K562 (cell line): ENCODE measurements around the gene SLX4IP. TPM values are rescaled to one million over a fixed set of nuclear protein-coding genes. Genes with fewer than 3 reads are reported as not detected.

Experiments used
- ATAC-seq: fragments of 200-7000 bp; cut with Tn5 transposase; 3 replicates; pipeline ENCODE4 v1.9.1; 2020; ENCODE audit warnings: moderate library complexity
- BruUV-seq: library from RNA; stranded (reverse); fragments of 400-500 nt; replicated peaks from 2 replicates; lab custom pipeline; 2021; lab: Mats Ljungman, UMichigan
- CTCF ChIA-PET: fragments of 300-600 bp; formaldehyde crosslinking; extraction: SDS; loops from one replicate; lab custom pipeline; 2021; ENCODE audit warnings: low intra/inter-chr PET ratio; lab: Yijun Ruan, JAX
- POLR2A ChIA-PET: fragments of 300-600, 350-650 bp; sonication (Branson Sonifier 250); formaldehyde crosslinking; extraction: SDS; loops from one replicate; lab custom pipeline; 2021; ENCODE audit warnings: antibody characterized with exemption, inconsistent platforms; lab: Yijun Ruan, JAX
- DNase-seq, 4 experiments: peaks; one replicate each; pipeline versions ENCODE4 v3.0.0 to v3.0.0-alpha.2; 2011 to 2018; ENCODE audit warnings: low spot score in 3 of 4, mixed read lengths in 3 of 4; ENCODE audit errors: extremely low read depth in 1 of 4
- FAIRE-seq: peaks from 2 replicates; lab custom pipeline; 2011; peaks lifted over from hg19 to GRCh38; lab: Jason Lieb, UNC
- H2AFZ ChIP-seq: 2 replicates; pipeline ENCODE4 v1.6.0; 2011; ENCODE audit warnings: low read depth, low read length, control low read depth, inconsistent platforms
- H3K27ac ChIP-seq: fragments of 200-600 bp; 3 replicates; pipeline ENCODE4 v1.8.0; 2011; ENCODE audit warnings: low read depth, mild to moderate bottlenecking, control low read depth, inconsistent platforms, low read length, moderate library complexity, mixed read lengths; ENCODE audit errors: extremely low read depth
- H3K27me3 ChIP-seq, 2 experiments: fragments of 300-600 bp in 1 of 2; 2 replicates in 1 of 2; 3 replicates in 1 of 2; pipeline versions ENCODE4 v1.6.0 to v1.8.0; 2011; ENCODE audit warnings: inconsistent platforms in 2 of 2, low read length in 2 of 2, mild to moderate bottlenecking in 1 of 2, mixed read lengths in 1 of 2, moderate library complexity in 1 of 2; ENCODE audit not compliant: control insufficient read depth in 2 of 2, insufficient read depth in 2 of 2
- H3K36me3 ChIP-seq: fragments of 300-600 bp; 3 replicates; pipeline ENCODE4 v1.8.0; 2011; ENCODE audit warnings: mild to moderate bottlenecking, low read length, inconsistent platforms; ENCODE audit not compliant: control insufficient read depth, insufficient read depth
- H3K4me1 ChIP-seq, 2 experiments: fragments of 200-600 bp in 1 of 2; replicated peaks in 1 of 2; 2 replicates in 1 of 2; 3 replicates in 1 of 2; pipeline versions ENCODE4 v1.5.1 to v1.8.0; 2011; ENCODE audit warnings: inconsistent platforms in 2 of 2, low read length in 2 of 2, mild to moderate bottlenecking in 1 of 2, mixed read lengths in 1 of 2, moderate library complexity in 1 of 2; ENCODE audit not compliant: control insufficient read depth in 2 of 2, insufficient read depth in 2 of 2
- H3K4me2 ChIP-seq: 2 replicates; pipeline ENCODE4 v1.6.1; 2011; ENCODE audit warnings: low read length, control low read depth, inconsistent platforms, mixed read lengths; ENCODE audit not compliant: insufficient read depth
- H3K4me3 ChIP-seq: fragments of 200-600 bp; sonication (generic), shearing (Covaris generic); 2 replicates; pipeline ENCODE4 v1.5.1; 2016; ENCODE audit warnings: control low read depth, inconsistent platforms
- H3K79me2 ChIP-seq: fragments of 200-600 bp; 3 replicates; pipeline ENCODE4 v1.8.0; 2011; ENCODE audit warnings: low read length, inconsistent platforms; ENCODE audit not compliant: control insufficient read depth, insufficient read depth
- H3K9ac ChIP-seq, 2 experiments: 2 replicates each; pipeline versions ENCODE4 v1.6.0 to v1.6.1; 2011; ENCODE audit warnings: low read depth in 2 of 2, low read length in 2 of 2, control low read depth in 1 of 2, inconsistent platforms in 1 of 2, mild to moderate bottlenecking in 1 of 2, mixed read lengths in 1 of 2; ENCODE audit not compliant: insufficient read depth in 1 of 2
- H3K9me1 ChIP-seq: one replicate; pipeline ENCODE4 v1.6.0; 2011; ENCODE audit warnings: inconsistent platforms, mild to moderate bottlenecking, low read length, moderate library complexity; ENCODE audit not compliant: control insufficient read depth, insufficient read depth
- H3K9me3 ChIP-seq: replicated peaks from 2 replicates; pipeline ENCODE4 v1.5.1; 2011; ENCODE audit warnings: low read depth, low read length, inconsistent platforms; ENCODE audit not compliant: control insufficient read depth, insufficient read depth
- H4K20me1 ChIP-seq: replicated peaks from 2 replicates; pipeline ENCODE4 v1.6.1; 2011; ENCODE audit warnings: low read length, inconsistent platforms, mixed read lengths; ENCODE audit not compliant: control insufficient read depth, insufficient read depth
- CEBPB ChIP-seq: fragments of 450-650 bp; IDR thresholded peaks from 2 replicates; pipeline ENCODE4 v1.6.1; 2016; ENCODE audit warnings: missing genetic modification characterization, missing compliant biosample characterization
- CEBPG ChIP-seq, 3 experiments: fragments of 200-800 bp in 1 of 3; sonication (Bioruptor generic) in 1 of 3; sonication (generic) in 1 of 3; formaldehyde crosslinking in 1 of 3; IDR thresholded peaks in 2 of 3; conservative IDR thresholded peaks in 1 of 3; 2 replicates each; pipeline versions ENCODE4 v1.6.1 to v1.8.0; 2016 to 2022; ENCODE audit warnings: missing compliant biosample characterization in 2 of 3, missing genetic modification characterization in 2 of 3, mild to moderate bottlenecking in 1 of 3, missing genetic modification reagents in 1 of 3
- ETV5 ChIP-seq: sonication (generic); formaldehyde crosslinking; IDR thresholded peaks from 2 replicates; pipeline ENCODE4 v1.4.0; 2020; ENCODE audit warnings: low read depth, mild to moderate bottlenecking, missing genetic modification reagents
- MEF2D ChIP-seq: conservative IDR thresholded peaks from 2 replicates; pipeline ENCODE4 v1.6.1; 2016; ENCODE audit warnings: low read depth, missing genetic modification characterization, missing compliant biosample characterization
- WGBS: fragments of 100-300 bp; shearing (Covaris generic); methylation state at CpG from one replicate; pipeline ENCODE4 v1.1.6; 2016; ENCODE audit warnings: low coverage, mixed read lengths; ENCODE audit not compliant: insufficient coverage; ENCODE audit errors: missing lambda C conversion rate; 5-methylcytosine and 5-hydroxymethylcytosine counted together
- in situ Hi-C: fragments of 300-500 bp; cut with MboI; formaldehyde crosslinking; loops from 4 replicates; pipeline ENCODE4 v1.15.0; 2018; ENCODE audit warnings: inconsistent platforms, mixed read lengths
- intact Hi-C: fragments of 100-400 bp; cut with micrococcal nuclease; formaldehyde crosslinking; loops from 2 replicates; pipeline ENCODE4 v1.14.2; 2022
- polyA plus RNA-seq, 8 experiments: library from polyadenylated mRNA; depleted of rRNA in 4 of 8; stranded (reverse) in 5 of 8; unstranded in 3 of 8; fragments of >200 nt; fragmentation: Nextera tagmentation in 2 of 8; fragmentation: Illumina TruSeq in 1 of 8; extraction: Ambion mirVana in 2 of 8; extraction: Trizol in 1 of 8; gene quantifications; 2 replicates each; pipeline versions ENCODE4 v1.2.1 to v1.2.3, GENCODE V29; 2011 to 2014; ENCODE audit warnings: inconsistent platforms in 1 of 8, missing spikeins in 1 of 8
- total RNA-seq, 7 experiments: library from RNA; depleted of rRNA in 6 of 7; stranded (reverse); fragments of >200 nt in 6 of 7; fragmentation: Illumina TruSeq in 2 of 7; extraction: Trizol in 2 of 7; gene quantifications; 2 replicates each; pipeline versions ENCODE4 v1.2.1 to v1.2.3, GENCODE V29; 2011 to 2021; ENCODE audit warnings: low replicate concordance in 1 of 7
- TF ChIP-seq, protein P1 (sequence below): fragments of 450-650 bp; IDR thresholded peaks from 2 replicates; pipeline ENCODE4 v1.6.1; 2016

SLX4IP gene
- total and polyA plus RNA-seq, 9 of the 15 experiments (the other 6 are each of a cell fraction or from before 2014, with no cell fraction given) = 1.5 to 5.9 (median 3.5) TPM

DNA sequence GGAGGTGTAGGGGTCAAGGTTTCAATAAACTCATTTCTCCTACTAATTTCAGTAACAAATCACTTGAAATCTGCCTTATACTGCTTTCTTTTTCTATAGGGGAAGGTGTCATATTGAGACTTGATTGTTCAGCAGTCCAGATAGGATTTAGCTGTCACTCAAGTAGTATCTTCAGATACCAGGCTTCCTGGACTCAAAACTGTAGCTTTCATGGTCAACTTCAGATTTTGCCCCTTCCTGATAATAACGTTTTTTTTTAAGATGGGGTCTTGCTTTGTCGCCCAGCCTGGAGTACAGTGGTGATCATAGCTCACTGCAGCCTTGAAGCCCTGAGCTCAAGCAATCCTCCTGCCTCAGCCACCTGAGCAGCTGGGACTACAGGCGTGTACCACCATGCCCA lies 160.9 kb downstream of the SLX4IP start:
- ChIA-PET POLR2A (interaction anchor here (0.6 kb wide), 1 partner anchor 163 kb away, joined by 3 read pairs; no protein-coding TSS in a partner anchor), CTCF (no interaction called here)
- H3K27me3 ChIP-seq = no peaks in the 10 kb centered on the region
- no peaks in the 10 kb centered on the region for H3K9me1 ChIP-seq
- FAIRE-seq = no peak
- H3K4me1 ChIP-seq = no peaks in the 10 kb centered on the region; a peak in 1 of 5 replicates
- intact Hi-C loops (no loop called here), in situ Hi-C loops (no loop called here)
- H3K27ac ChIP-seq = no peak overlapping the region
- ATAC-seq = no peak
- WGBS = 31% methylated on average over 3 of the region's 3 CpGs
- H3K36me3 ChIP-seq = no peaks in the 10 kb centered on the region
- no peaks in the 10 kb centered on the region for H4K20me1 ChIP-seq
- no peaks in the 10 kb centered on the region for H3K9me3 ChIP-seq
- no TSS peak for BruUV-seq
- H3K4me3 ChIP-seq = no peak overlapping the region
- no peak overlapping the region for H3K4me2 ChIP-seq
- DNase-seq = no peak
- TF ChIP-seq, protein P1, sequence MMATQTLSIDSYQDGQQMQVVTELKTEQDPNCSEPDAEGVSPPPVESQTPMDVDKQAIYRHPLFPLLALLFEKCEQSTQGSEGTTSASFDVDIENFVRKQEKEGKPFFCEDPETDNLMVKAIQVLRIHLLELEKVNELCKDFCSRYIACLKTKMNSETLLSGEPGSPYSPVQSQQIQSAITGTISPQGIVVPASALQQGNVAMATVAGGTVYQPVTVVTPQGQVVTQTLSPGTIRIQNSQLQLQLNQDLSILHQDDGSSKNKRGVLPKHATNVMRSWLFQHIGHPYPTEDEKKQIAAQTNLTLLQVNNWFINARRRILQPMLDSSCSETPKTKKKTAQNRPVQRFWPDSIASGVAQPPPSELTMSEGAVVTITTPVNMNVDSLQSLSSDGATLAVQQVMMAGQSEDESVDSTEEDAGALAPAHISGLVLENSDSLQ = peak; percentile 51; the same call in 1 of the 2 replicates
- no peak for TF ChIP-seq ETV5 (CRISPR knock-in tag)
- TF ChIP-seq, all 486 proteins: peak for 1
- Histone ChIP-seq H3K79me2 (no peaks in the 10 kb centered on the region), H2AFZ (no peak overlapping the region), H3K9ac (no peak overlapping the region)

DNA sequence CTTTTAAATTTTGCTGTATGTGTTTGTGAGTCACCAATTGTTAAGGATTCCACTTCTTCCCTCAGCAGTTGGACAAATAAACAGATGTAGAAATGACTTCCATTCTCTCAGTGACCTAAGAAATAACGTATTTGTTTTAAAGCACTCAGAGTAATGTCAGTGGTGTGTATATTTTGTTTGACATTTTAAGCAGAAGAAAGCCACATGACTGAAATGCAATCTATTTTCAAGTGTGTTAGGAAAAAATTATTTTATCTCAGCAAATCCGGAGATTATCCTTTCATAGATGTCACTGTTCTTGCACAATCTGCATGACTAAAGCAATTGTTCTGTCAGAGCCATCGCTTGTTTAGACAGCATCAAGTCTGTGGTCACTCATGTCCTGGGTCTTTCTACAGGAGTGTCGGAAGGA lies 161.6 kb downstream of the SLX4IP start:
- BruUV-seq = no TSS peak

More for the DNA sequence above, 161.6 kb downstream of the SLX4IP start:
- Histone ChIP-seq H3K9me3 (no peaks in the 10 kb centered on the region), H2AFZ (no peak overlapping the region), H3K79me2 (no peaks in the 10 kb centered on the region), H3K27me3 (no peaks in the 10 kb centered on the region), H3K4me2 (no peak overlapping the region), H3K27ac (no peak overlapping the region), H3K4me1 (no peaks in the 10 kb centered on the region; a peak in 1 of 5 replicates), H4K20me1 (no peaks in the 10 kb centered on the region), H3K9ac (no peak overlapping the region), H3K36me3 (no peaks in the 10 kb centered on the region), H3K4me3 (no peak overlapping the region), H3K9me1 (no peaks in the 10 kb centered on the region)
- in situ Hi-C loops = no loop called here
- ATAC-seq = no peak
- 55% methylated on average over 3 of the region's 4 CpGs for WGBS
- no peak for FAIRE-seq
- intact Hi-C loops = no loop called here
- ChIA-PET POLR2A (no interaction called here), CTCF (no interaction called here)
- TF ChIP-seq CEBPB (tag) (peak; percentile 49), MEF2D (tag) (no peak), CEBPG (CRISPR knock-in tag; IDR thresholded peaks at IDR 0.05) (no peak), CEBPG (tag; conservative IDR thresholded peaks at IDR 0.05 in 1 of 2, IDR thresholded peaks at IDR 0.05 in 1 of 2) (peak in 1 of 2 experiments; percentile 35; a peak in 1 of 4 replicates)
- no peak for DNase-seq
